CD4-positive, alpha-beta T cell treated with Interferon alpha-2 for 1 hour (primary cell): ENCODE measurements around the gene CLCNKA.
A peak's percentile ranks its signal among the peaks of the same experiment; 100 is the strongest.
"Not testable (repeated sequence)": the region's sequence is repeated elsewhere in the genome, so short reads cannot be mapped to it uniquely, and the experiment has no call there.

Experiments used
- DNase-seq, 2 donors: peaks; one replicate each; pipeline ENCODE4 v3.0.0-alpha.2; 2020 to 2022

Gene CLCNKA

GRCh38 chr1:16046842-16047241 lies 25.0 kb downstream of the CLCNKA start:
- DNase-seq = no peak

DNA sequence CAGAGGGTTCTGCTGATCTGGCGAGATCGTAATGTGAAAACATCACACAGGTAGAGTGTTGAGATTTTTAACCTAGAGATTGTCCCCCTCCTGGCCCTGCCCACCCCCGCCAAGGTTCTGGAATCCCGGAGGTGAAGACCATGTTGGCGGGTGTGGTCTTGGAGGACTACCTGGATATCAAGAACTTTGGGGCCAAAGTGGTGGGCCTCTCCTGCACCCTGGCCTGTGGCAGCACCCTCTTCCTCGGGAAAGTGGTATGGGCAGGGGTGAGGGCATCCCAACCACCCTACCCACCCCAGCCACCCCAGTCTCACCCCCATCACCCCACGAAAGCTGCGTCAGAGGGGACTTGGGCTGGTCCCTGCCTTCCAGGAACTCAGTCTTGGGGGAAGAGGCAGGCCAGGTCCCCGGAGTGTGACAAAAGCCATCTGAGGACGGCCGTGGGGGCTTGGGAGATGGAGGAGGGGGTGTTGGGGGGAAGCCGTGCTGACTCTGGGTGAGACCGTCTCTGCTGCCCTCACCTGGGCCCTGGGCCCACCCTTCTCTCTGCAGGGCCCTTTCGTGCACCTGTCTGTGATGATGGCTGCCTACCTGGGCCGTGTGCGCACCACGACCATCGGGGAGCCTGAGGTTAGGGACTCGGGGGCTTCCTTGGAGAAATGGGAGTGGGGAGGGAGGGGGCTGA lies 26.1 kb downstream of the CLCNKA start:
- no peak for DNase-seq

DNA sequence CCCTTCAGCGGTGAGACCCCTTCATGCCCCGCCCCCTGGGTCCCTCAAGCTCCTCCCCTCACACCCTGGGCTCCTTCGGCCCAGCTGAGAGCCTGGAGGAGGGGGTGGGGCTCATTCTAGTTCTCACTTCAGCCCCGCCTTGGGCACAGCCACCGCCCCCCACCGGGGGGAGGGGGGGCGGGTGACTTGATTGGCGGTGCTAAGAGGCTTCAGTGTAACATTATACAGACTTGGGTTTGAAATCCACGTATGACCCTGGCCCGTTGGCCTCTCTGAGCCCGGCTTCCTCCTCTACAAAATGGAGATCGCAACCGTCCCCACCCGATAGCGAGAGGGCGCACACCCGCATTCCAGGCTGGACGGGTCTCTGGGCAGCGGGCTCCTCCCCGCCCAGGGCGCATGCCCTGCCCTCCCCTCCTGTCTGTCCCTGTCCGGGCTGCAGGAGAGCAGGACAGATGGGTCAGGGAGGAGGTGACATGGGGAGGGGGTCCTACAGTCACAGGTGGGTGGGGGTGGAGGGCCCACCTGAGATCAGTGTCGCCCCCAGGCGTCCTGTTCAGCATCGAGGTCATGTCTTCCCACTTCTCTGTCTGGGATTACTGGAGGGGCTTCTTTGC lies 26.8 kb downstream of the CLCNKA start:
- DNase-seq = peak; percentile 49 to 52

- DNase-seq = no peak
Observed at GRCh38 chr1:16050328-16050727, 28.5 kb downstream of the CLCNKA start.

- DNase-seq = no peak
Observed at GRCh38 chr1:16051039-16051438, 29.2 kb downstream of the CLCNKA start.

- not testable (repeated sequence) for DNase-seq
Observed at GRCh38 chr1:16051949-16052348, 30.1 kb downstream of the CLCNKA start.

- no peak for DNase-seq
Observed at GRCh38 chr1:16053781-16054502, 32.1 kb downstream of the CLCNKA start.

DNA sequence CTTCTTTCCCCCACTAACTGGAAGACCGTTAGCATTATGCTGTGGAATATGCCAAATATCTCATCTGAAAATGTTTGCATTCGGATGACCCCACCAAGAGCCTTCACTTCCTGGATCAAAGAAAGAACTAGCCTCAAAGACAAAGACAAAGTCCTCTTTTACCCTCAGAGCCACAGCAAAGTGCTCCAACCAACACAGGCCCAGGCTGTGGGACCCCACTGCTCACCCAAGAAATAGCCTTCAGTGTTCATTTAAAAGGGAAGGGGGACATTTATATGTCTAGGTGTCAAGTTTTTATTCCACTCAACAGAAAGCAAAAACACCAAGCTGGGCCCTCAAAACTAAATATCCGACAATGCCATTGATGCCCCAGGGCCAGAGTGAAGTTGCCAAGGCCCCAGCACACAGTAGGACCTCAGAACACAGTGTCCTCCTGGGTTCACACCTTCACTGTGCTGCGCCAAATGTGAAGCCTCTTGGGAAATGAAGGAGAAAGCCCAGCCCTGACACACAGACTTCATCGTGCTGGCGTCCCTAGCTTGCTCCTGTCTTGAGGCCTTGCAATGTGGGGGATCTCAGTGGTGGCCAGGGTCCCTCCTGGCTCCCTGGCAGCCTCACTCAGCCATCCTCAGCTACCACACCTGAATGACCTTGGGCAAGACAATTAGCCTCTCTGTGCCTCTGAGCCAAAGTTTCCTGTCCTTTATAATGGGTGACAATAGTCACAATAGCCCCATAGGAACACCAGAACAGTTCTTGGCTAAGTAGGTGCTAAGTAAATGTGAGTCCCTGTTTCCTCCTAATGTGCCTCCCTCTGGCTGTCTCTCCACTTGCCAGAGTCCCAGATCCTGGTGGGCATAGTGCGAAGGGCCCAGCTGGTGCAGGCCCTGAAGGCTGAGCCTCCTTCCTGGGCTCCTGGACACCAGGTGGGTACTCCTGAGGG lies 33.0 kb downstream of the CLCNKA start:
- DNase-seq = no peak

DNA sequence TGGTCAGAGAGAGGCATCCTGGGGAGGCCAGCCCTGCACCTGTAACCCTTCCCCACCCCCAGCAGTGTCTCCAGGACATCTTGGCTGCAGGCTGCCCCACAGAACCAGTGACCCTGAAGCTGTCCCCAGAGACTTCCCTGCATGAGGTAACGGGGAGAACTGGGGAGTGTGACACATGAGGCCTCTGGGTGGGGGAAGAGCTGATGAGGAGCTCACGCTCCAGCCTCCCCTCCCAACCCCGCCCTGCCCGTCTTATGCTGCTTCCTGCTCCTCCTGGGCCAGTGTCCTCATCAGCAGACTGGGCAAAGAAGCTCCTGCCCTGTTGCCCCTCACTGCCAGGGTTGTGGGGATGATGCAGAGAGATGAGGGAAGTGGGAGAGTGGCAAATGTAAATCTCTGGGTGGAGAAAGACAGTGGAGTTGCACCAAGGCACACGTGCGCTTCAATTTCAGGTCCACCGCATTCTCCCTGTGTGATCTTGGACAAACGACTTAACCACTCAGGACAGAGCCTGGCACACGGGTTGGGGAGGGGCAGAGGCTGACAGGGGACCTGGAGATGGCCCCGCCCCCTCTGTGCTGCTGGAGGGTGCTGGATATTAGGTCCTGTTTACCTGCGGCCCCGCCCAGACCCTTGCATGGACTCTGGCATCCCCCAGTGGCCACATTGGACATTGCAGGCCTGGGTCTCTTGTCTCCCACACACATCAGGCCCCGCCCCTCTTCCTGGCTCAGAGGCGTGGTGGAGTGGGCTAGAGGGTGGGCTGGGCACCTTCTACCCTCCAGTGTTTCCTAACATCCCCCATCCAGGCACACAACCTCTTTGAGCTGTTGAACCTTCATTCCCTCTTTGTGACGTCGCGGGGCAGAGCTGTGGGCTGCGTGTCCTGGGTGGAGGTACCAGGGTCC lies 34.0 kb downstream of the CLCNKA start:
- peak; percentile 86 to 87 for DNase-seq

- DNase-seq = not testable (repeated sequence)
Observed at GRCh38 chr1:16056521-16056912, 34.7 kb downstream of the CLCNKA start.

GRCh38 chr1:16057314-16057915 lies 35.6 kb downstream of the CLCNKA start:
- DNase-seq = not testable (repeated sequence)

DNA sequence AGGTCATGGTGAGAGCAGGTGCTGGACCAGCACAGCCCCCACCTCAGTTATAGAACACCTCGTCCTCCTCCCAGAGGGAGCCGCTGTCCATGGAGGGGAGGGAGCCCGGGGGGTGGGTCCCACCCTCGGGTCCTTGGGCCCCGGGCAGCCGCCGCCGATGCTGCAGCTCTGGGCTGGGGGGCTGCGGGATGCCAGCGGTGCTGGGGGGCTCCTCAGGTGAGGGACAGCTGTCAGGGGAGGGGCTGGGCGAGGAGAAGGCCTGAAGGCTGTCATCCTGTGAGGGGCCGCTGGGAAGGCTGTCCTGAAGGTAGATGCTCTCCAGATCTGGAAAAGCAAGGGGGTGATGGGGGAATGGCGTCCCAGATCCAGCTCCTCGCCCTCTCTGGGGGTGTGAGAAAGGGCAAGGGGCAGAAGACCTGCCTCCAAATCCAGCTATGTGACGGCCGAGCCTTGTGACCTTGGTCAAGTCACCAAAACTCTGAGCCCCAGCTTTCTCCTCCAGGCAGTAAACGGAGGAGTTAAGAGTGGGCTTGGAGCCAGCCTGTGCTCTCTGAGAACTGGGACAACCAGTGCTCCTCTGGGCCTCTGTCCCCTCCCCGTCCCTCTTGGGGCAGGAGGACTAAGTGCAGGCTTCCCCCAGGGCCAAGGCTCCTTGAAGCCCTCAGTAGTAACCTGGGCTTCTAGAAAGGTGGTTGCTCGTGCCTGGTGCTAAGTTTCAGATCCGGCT lies 36.7 kb downstream of the CLCNKA start:
- DNase-seq = not testable (repeated sequence)

DNA sequence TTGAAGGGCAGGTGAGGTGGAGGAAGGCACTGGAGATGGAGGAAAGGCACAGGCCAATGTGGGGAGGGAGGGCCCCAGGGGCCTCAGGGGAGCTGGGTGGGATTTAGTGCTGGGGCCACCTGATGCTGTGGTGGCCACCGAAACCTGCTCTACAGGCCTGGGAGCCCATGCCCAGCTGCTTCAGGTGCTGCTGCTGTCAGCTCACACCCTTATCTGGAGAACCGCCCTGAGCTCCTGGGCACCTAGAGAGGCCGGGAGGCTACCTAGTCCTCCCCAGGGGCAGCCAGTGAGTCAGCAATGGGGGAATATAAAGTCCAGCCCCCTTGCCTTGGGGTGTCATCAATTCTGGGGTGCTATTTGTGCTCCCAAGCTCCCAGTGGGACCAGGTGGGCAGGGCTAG lies 39.4 kb downstream of the CLCNKA start:
- DNase-seq = no peak

GRCh38 chr1:16061989-16062686 lies 40.3 kb downstream of the CLCNKA start:
- DNase-seq = not testable (repeated sequence)

DNA sequence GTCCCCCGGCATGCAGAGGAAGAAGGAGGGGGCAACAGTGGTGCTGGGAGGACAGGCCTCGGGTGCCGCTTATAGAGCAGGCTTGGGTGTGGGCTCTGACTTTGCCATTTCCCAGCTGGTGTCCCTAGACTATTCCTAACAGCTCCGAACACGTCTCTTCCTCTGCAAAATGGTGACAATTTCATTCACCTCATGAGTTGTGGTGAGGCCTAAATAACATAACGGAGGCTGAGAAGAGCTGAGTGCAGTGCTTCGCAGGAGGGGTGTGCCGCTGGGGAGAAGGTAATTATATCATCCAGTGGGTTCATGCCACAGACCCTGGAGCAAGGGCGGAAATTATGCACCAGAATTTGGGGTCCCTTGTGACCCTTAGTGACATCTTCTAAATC lies 40.8 kb downstream of the CLCNKA start:
- not testable (repeated sequence) for DNase-seq

- DNase-seq = no peak
Observed at GRCh38 chr1:16063226-16063829, 41.5 kb downstream of the CLCNKA start.

DNA sequence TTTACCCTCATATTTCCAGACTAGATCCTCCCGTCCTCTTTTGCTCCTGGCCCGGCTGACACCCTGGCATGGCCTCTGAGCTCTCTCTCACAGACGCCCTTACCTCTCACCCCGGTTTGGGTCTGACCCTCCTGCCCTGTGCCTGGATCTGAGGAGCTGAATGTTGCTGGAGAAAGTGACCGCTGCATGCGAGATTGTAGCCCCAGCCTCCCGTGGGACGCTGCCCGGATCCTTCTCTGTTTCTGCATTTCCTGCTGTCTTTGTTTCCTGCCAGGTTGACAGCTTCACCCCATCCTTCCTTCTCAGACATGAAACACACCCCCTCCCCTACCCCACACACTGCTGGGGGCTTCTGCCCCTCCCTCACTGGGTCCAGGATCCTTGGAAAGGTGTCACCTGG lies 42.1 kb downstream of the CLCNKA start:
- DNase-seq = no peak

DNA sequence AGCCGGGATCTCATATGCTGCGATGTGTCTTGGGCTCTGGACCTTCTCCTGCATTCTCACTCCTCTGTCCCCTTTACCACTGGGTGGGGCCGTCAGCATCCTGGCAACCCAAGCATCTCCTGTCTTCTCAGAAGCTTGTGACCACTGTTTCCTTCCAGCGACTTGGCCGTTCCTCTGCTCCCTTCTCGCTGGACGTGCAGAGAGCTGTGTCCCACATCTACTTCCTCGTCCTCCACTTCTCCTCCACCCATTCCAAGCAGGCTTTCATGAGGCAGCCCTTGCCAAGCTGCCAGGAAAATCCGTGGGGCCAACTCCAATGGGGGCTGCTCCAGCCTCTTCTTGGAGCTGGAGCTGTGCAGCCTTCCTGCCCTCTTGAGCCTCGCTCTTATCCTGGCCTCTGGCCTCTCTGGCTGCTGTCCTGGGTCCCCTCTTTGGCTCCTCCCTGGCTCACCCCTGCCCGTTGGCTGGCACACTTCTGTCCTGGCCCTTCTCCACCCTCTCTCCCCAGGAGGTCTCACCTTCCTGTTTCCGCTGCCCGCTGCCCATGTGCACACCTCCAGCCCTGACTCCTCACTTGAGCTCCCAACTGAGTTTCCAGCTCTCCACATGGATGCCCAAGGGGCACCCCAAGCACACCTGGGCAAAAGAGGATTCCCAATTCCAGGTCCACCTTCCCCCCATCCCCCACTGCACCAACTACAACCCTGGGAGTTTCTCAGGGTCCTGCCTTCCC lies 42.9 kb downstream of the CLCNKA start:
- no peak for DNase-seq

DNA sequence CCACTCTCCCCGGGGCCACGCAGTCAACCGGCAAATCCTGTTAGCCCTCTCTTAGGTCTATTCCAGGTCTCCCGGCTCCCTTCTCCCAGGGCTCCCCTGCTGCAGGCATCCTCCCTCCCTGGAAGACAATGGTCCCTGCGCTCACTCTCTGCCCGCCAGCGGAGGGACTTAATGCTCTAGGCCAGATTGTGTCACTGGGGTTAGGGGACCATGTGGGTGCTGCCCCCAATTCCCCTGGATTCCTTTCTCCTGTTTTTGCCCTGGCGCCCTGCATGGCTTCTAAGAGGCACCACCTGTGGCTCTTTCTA lies 43.4 kb downstream of the CLCNKA start:
- DNase-seq = no peak
